PC-3 (cell line): Measurements from ENCODE around the gene MLYCD. TPM values are rescaled to one million over a fixed set of nuclear protein-coding genes. Genes with fewer than 3 reads are reported as not detected.

Source experiments
- ATAC-seq: fragments of 200-7000 bp; cut with Tn5 transposase; 2 replicates; pipeline ENCODE4 v1.9.1; 2020; ENCODE audit warnings: mild to moderate bottlenecking, moderate library complexity
- BruUV-seq: library from RNA; stranded (reverse); fragments of 400-500 nt; replicated peaks from 2 replicates; lab custom pipeline; 2021; lab: Mats Ljungman, UMichigan
- CTCF ChIA-PET: fragments of 300-600 bp; sonication (Branson Sonifier 250); formaldehyde crosslinking; loops from one replicate; lab custom pipeline; 2022; ENCODE audit warnings: antibody characterized with exemption; lab: Charles Lee
- POLR2A ChIA-PET: fragments of 300-600 bp; sonication (Branson Sonifier 250); formaldehyde crosslinking; loops from one replicate; lab custom pipeline; 2022; ENCODE audit warnings: antibody characterized with exemption; ENCODE audit not compliant: unreplicated experiment; lab: Charles Lee
- DNase-seq: peaks from one replicate; pipeline ENCODE4 v3.0.0-alpha.2; 2015
- H2AFZ ChIP-seq: fragments of 300-600 bp; sonication (generic); 2 replicates; pipeline ENCODE4 v1.6.0; 2016; ENCODE audit warnings: antibody characterized with exemption, low read length
- H3F3A ChIP-seq: fragments of 300-600 bp; sonication (generic); one replicate; pipeline ENCODE4 v1.6.0; 2017; ENCODE audit warnings: antibody characterized with exemption, low read length, control low read depth, mild to moderate bottlenecking; ENCODE audit not compliant: unreplicated experiment
- H3K27ac ChIP-seq: fragments of 300-600 bp; sonication (generic); 2 replicates; pipeline ENCODE4 v1.5.1; 2016; ENCODE audit warnings: mild to moderate bottlenecking, low read length
- H3K27me3 ChIP-seq: fragments of 300-600 bp; sonication (generic); 2 replicates; pipeline ENCODE4 v1.6.1; 2016; ENCODE audit warnings: low read length, mixed read lengths
- H3K36me3 ChIP-seq: fragments of 300-600 bp; sonication (generic); 2 replicates; pipeline ENCODE4 v1.6.1; 2016; ENCODE audit warnings: low read depth, mixed run types, low read length, mixed read lengths
- H3K4me1 ChIP-seq: fragments of 300-600 bp; sonication (generic); 2 replicates; pipeline ENCODE4 v1.5.1; 2016; ENCODE audit warnings: low read length; ENCODE audit not compliant: insufficient read depth
- H3K4me2 ChIP-seq: fragments of 300-600 bp; sonication (generic); 2 replicates; pipeline ENCODE4 v1.6.0; 2016; ENCODE audit warnings: low read length
- H3K4me3 ChIP-seq: fragments of 300-600 bp; sonication (generic); 2 replicates; pipeline ENCODE4 v1.5.1; 2016; ENCODE audit warnings: mild to moderate bottlenecking, low read length, mixed read lengths
- H3K79me2 ChIP-seq: fragments of 300-600 bp; sonication (generic); 2 replicates; pipeline ENCODE4 v1.6.1; 2017; ENCODE audit warnings: low read length, mixed read lengths
- H3K9ac ChIP-seq: fragments of 300-600 bp; sonication (generic); 2 replicates; pipeline ENCODE4 v1.6.0; 2016; ENCODE audit warnings: mild to moderate bottlenecking, low read length
- H3K9me2 ChIP-seq: fragments of 300-600 bp; sonication (generic); replicated peaks from 2 replicates; pipeline ENCODE4 v1.6.1; 2016; ENCODE audit warnings: mixed run types, low read length, mixed read lengths
- H3K9me3 ChIP-seq: fragments of 300-600 bp; sonication (generic); 2 replicates; pipeline ENCODE4 v1.6.1; 2016; ENCODE audit warnings: low read length, mixed read lengths
- H4K20me1 ChIP-seq: fragments of 300-600 bp; sonication (generic); 2 replicates; pipeline ENCODE4 v1.6.1; 2016; ENCODE audit warnings: low read length, mixed read lengths
- CTCF ChIP-seq: fragments of 300-600 bp; sonication (generic); conservative IDR thresholded peaks from 2 replicates; pipeline ENCODE4 v1.5.1; 2017; ENCODE audit warnings: antibody characterized with exemption, low read depth, mild to moderate bottlenecking, low read length
- EZH2 ChIP-seq: fragments of 300-600 bp; sonication (generic); IDR thresholded peaks from one replicate; pipeline ENCODE4 v1.6.1; 2017; ENCODE audit warnings: antibody characterized with exemption, mild to moderate bottlenecking, low read length; ENCODE audit not compliant: unreplicated experiment
- EZH2phosphoT487 ChIP-seq: fragments of 300-600 bp; sonication (generic); IDR thresholded peaks from 2 replicates; pipeline ENCODE4 v1.6.1; 2018; ENCODE audit warnings: mild to moderate bottlenecking, antibody characterized with exemption, low read length, borderline replicate concordance
- intact Hi-C: fragments of 100-400 bp; cut with micrococcal nuclease; formaldehyde crosslinking; loops from 2 replicates; pipeline ENCODE4 v1.9.0; 2023
- total RNA-seq: library from RNA; depleted of rRNA; stranded (reverse); fragments of >200 nt; gene quantifications from 2 replicates; pipeline ENCODE4 v1.2.3, GENCODE V29; 2014

Gene MLYCD
- total RNA-seq, 1 experiment from 2014 or later = 0.95 TPM

GRCh38 chr16:83942074-83942473 is 43.2 kb downstream of the MLYCD start:
- POLR2A ChIA-PET = no interaction called here
- CTCF ChIA-PET = no interaction called here
- no peak overlapping the region for H3K9ac ChIP-seq
- no peaks in the 10 kb centered on the region for H3K9me3 ChIP-seq
- DNase-seq (no peak), ATAC-seq (no peak)
- no peaks in the 10 kb centered on the region for H3F3A ChIP-seq
- no peaks in the 10 kb centered on the region for H3K79me2 ChIP-seq
- intact Hi-C loops = no loop called here
- no peak overlapping the region for H3K4me2 ChIP-seq
- H3K9me2 ChIP-seq = no peaks in the 10 kb centered on the region
- TF ChIP-seq CTCF = no peak
- TF ChIP-seq EZH2phosphoT487 = no peak
- TF ChIP-seq EZH2 = no peak
- H3K27me3 ChIP-seq = no peaks in the 10 kb centered on the region
- H3K4me3 ChIP-seq = no peak overlapping the region
- no peak overlapping the region for H2AFZ ChIP-seq
- H3K4me1 ChIP-seq = no peaks in the 10 kb centered on the region
- no TSS peak for BruUV-seq
- H3K27ac ChIP-seq = no peak overlapping the region
- H3K36me3 ChIP-seq = no peaks in the 10 kb centered on the region
- no peaks in the 10 kb centered on the region for H4K20me1 ChIP-seq

- TF ChIP-seq CTCF (no peak), EZH2phosphoT487 (no peak), EZH2 (no peak)
- H3K9me3 ChIP-seq = no peaks in the 10 kb centered on the region
- no peaks in the 10 kb centered on the region for H3F3A ChIP-seq
- no peak overlapping the region for H3K27ac ChIP-seq
- H3K79me2 ChIP-seq = no peaks in the 10 kb centered on the region
- H3K4me1 ChIP-seq = no peaks in the 10 kb centered on the region
- no peak overlapping the region for H3K4me3 ChIP-seq
- no peak overlapping the region for H3K9ac ChIP-seq
- no peaks in the 10 kb centered on the region for H3K36me3 ChIP-seq
- no peaks in the 10 kb centered on the region for H3K9me2 ChIP-seq
- H4K20me1 ChIP-seq = no peaks in the 10 kb centered on the region
- ATAC-seq = no peak
- intact Hi-C loops = no loop called here
- BruUV-seq = no TSS peak
- no peak overlapping the region for H2AFZ ChIP-seq
- no peak for DNase-seq
- H3K4me2 ChIP-seq = no peak overlapping the region
- no peaks in the 10 kb centered on the region for H3K27me3 ChIP-seq
- ChIA-PET POLR2A (no interaction called here), CTCF (no interaction called here)
Observed at GRCh38 chr16:83942815-83943515, 44.0 kb downstream of the MLYCD start.

GRCh38 chr16:83943516-83944050 is 44.7 kb downstream of the MLYCD start:
- DNase-seq = no peak

More at GRCh38 chr16:83943516-83944050, 44.7 kb downstream of the MLYCD start:
- Histone ChIP-seq H3K4me3 (no peak overlapping the region), H3K4me1 (no peaks in the 10 kb centered on the region), H3K79me2 (no peaks in the 10 kb centered on the region), H3K27ac (no peak overlapping the region), H3K9me2 (no peaks in the 10 kb centered on the region), H3K27me3 (no peaks in the 10 kb centered on the region), H3K36me3 (no peaks in the 10 kb centered on the region), H3K9me3 (no peaks in the 10 kb centered on the region), H3F3A (no peaks in the 10 kb centered on the region), H3K9ac (no peak overlapping the region), H2AFZ (no peak overlapping the region), H4K20me1 (no peaks in the 10 kb centered on the region), H3K4me2 (no peak overlapping the region)
- BruUV-seq = no TSS peak
- CTCF ChIA-PET = no interaction called here
- TF ChIP-seq CTCF (no peak), EZH2phosphoT487 (no peak), EZH2 (no peak)
- no peak for ATAC-seq
- intact Hi-C loops = no loop called here
- POLR2A ChIA-PET = no interaction called here
